ENCODE results near the gene FAM174C. TPM values are rescaled to one million over a fixed set of nuclear protein-coding genes. Genes with fewer than 3 reads are reported as not detected.

Gene FAM174C
- total RNA-seq, 4 donors from 2014 or later: 37.4 to 76.7 (median 46.7) TPM

DNA sequence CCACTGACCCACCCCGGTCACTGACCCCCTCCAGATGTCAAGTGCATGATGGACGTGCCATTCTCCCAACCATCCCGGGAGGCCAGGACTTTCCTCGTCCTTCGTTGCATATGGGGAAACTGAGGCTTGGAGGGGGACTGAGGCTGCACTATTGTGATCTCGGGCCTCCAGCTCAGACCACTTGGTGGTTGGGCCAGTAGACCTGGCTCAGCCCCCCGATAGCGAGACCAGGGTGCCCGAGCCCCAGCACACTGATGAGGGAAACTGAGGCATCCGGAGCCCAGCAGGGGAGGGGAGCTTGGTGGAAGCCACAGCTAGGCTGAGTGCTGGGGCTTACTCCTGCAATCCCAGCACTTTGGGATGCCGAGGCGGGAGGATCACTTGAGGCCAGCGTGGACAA lies 20.7 kb downstream of the FAM174C start:
- TF ChIP-seq, protein P1, sequence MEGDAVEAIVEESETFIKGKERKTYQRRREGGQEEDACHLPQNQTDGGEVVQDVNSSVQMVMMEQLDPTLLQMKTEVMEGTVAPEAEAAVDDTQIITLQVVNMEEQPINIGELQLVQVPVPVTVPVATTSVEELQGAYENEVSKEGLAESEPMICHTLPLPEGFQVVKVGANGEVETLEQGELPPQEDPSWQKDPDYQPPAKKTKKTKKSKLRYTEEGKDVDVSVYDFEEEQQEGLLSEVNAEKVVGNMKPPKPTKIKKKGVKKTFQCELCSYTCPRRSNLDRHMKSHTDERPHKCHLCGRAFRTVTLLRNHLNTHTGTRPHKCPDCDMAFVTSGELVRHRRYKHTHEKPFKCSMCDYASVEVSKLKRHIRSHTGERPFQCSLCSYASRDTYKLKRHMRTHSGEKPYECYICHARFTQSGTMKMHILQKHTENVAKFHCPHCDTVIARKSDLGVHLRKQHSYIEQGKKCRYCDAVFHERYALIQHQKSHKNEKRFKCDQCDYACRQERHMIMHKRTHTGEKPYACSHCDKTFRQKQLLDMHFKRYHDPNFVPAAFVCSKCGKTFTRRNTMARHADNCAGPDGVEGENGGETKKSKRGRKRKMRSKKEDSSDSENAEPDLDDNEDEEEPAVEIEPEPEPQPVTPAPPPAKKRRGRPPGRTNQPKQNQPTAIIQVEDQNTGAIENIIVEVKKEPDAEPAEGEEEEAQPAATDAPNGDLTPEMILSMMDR (IDR thresholded peaks at IDR 0.05; ENCODE audit: low read depth): no peak

DNA sequence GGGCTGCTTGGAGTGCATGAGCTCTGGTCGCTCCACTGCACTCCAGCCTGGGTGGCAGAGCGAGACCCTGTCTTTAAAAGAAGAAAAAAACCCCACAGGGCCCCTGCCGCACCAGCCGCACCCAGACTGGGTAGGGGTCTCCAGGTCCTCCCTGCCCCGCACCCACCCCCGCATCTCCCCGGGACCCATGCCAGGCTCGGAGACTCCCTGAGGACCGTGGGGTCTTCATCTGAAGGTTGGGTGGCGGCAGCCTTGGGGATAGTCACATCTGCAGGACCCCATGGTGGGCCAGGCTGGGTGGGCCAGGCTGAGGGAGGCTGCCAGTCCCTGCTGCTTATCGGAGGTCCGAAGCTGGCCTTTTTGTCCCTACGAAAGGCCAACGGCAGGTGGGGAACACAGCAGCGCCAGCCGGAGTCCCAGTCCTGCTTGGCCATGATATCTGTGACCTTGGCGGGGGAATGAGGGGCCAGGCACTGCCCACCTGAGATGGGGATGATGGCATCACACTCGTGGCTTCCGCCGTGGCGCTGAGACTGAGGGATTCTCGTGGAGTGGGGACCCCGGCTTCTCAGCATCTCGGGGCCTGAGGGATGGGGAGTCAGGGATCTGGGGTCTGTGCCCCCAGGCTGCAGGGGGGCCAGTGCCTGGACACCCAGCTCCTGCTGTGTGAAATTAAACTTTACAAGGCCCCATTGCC lies 21.4 kb downstream of the FAM174C start:
- TF ChIP-seq, protein P1 (IDR thresholded peaks at IDR 0.05; ENCODE audit: low read depth): no peak

DNA sequence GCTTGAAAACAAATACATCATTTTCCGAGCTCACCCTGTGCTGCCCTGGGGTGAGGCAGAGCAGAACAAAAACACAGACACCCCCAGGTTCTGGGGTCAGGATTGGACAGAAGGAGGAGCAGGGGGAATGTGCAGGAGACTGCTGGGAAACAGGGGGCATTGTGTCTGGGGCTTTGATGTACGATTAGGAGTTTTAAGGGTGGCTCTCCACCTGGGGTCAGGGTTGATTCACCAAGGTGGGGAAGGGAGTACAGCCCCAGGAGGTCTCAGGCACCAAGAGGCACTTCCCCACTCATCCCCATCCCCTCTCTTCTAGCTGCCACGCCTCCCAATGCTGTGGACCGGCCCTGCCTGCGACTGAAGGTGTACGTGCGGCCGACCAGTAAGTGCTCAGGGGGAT lies 22.9 kb downstream of the FAM174C start:
- TF ChIP-seq, protein P1 (IDR thresholded peaks at IDR 0.05; ENCODE audit: low read depth): no peak

DNA sequence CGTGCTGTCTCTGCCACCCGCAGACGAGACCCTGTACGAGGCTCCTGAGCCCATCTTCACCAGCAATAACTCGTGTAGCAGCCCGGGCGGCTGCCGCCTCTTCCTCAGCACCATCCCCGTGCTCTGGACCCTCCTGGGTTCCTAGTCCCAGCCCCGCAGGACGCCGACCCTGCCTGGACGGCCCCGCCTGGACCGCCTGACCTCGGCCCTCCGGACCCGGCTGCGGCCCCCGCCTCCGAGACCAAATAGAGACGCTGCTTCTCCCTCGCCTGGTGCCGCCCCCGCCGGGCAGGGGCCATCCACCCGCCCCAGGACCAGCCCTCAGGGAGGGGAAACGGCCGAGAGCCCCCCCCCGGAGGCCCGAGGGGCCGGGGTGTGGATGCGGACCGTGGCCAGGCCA lies 24.5 kb downstream of the FAM174C start:
- TF ChIP-seq, protein P1 (IDR thresholded peaks at IDR 0.05; ENCODE audit: low read depth): no peak

DNA sequence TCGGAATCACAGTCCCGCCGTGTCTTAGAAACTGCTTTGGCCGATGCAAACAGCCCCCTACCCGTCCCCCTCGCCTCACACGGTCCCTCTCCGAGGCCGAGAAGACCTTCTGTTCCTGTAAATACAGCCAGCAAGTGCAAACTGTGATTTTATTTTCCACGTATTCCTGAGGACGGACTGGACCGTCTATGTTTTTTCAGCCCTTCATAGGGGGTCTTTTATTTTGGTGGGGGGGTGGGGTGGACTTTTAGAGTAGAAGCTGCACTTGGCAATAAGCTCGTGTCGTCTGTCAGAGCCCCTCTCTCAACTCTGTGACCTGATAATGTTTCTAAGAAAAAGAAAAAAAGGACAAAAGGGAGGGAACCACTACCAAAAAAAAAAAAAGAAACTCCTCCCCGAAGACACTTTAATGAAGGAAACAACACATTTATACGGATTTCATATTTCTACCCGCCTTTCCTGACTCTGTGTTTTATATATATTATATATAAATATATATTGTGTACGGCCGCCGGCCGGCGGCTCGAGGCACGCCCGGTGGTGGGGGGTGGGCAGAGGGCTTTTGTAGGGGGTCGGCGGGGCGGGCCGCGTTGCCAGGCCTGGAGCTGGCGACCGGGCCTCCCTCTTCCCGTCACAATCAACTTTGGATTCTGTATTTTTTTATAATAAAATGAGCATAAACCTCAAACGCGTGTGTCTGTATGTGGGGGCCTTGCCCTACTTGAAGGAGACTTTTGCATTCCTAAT lies 25.6 kb downstream of the FAM174C start:
- TF ChIP-seq, protein P1 (IDR thresholded peaks at IDR 0.05; ENCODE audit: low read depth): no peak

DNA sequence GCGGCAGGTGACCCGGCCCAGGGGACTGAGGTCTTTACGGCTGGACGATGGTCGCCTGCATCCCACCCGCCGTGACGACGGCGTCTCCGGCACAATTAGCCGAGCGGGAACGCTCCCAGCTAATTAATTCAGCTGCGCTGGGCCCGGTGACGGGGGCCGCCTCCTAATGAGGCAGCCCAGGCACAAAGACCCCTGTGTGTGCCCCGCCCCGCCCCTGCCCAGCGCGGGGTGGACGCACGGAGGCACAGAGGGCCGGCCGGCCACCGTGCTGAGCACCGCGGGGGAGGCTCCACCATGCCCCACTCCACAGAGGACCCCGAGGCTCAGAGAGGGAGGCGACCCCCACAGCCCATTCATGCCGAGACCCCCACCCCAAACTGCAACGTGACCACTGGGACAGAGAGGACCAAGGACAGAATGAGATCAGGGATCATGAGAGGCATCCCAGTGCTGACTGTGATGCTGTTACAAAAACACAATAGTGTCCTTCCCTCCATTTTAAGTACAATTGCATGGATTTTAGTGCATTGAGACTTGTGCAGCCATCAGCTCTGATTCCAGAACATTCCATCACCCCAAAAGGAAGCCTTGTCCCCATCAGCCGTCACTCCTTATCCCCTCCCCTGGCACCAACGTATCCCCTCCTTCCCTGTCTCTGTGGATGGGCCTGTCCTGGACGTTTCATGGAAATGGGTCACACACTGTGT lies 27.4 kb downstream of the FAM174C start:
- TF ChIP-seq, protein P1 (IDR thresholded peaks at IDR 0.05; ENCODE audit: low read depth): no peak
